NCI-H226 (cell line): Measurements from ENCODE around the gene DUSP11.
A peak's percentile ranks its signal among the peaks of the same experiment; 100 is the strongest.
"Not testable (repeated sequence)": the region's sequence is repeated elsewhere in the genome, so short reads cannot be mapped to it uniquely, and the experiment has no call there.

Experiments
- DNase-seq: peaks from one replicate; pipeline ENCODE4 v3.0.0-alpha.2; 2015

Gene DUSP11

GRCh38 chr2:73770725-73771124 lies 9.2 kb downstream of the DUSP11 start:
- no peak for DNase-seq

DNA sequence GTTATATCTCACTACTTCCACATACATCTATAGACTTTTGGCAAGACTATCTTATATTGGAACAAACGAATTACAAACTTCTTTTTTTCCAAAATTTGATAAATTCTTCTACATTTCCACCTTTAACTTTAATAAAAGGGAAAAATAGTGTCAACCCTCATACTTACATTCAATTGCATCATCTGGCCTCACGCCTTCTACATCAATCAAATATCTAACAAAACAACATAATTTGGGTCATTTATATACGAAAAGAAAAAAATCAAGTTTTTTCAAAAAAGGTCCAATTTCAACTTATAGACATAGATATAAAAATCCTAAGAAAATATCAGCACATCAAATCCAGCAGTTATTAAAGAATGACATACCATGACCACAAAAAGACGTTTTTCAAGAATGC lies 12.9 kb downstream of the DUSP11 start:
- DNase-seq, result no peak

DNA sequence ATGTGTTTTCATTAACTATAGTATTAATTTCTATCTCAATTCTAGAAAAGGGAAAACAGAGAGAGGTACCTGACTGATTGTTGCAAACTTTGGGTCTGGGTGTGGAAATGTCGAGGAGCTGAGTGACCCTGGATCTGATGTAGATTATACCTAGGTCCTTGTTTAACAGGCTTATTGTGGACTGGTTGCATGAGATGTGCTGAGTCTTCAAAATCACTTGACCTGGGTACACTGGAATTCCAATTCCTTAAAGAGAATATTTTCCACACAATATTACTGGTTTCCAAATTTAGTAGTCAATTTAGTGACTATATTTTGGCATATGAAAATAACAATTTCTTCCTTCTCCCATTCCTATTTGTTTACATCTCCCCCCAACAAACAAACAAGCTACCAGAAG lies 13.6 kb downstream of the DUSP11 start:
- DNase-seq, result no peak

GRCh38 chr2:73764945-73765344 lies 15.0 kb downstream of the DUSP11 start:
- no peak for DNase-seq

GRCh38 chr2:73762571-73762970 lies 17.3 kb downstream of the DUSP11 start:
- DNase-seq, result peak; percentile 71

GRCh38 chr2:73759904-73760303 lies 20.0 kb downstream of the DUSP11 start:
- DNase-seq, result no peak

- peak; percentile 59 for DNase-seq
Measured at GRCh38 chr2:73759285-73759764, 20.6 kb downstream of the DUSP11 start.

GRCh38 chr2:73754332-73754731 lies 25.6 kb downstream of the DUSP11 start:
- not testable (repeated sequence) for DNase-seq

- no peak for DNase-seq
Measured at GRCh38 chr2:73749314-73749713, 30.6 kb downstream of the DUSP11 start.

- no peak for DNase-seq
Measured at GRCh38 chr2:73746877-73747208, 33.1 kb downstream of the DUSP11 start.

GRCh38 chr2:73746015-73746876 lies 33.7 kb downstream of the DUSP11 start:
- DNase-seq, result no peak

GRCh38 chr2:73740767-73741166 lies 39.1 kb downstream of the DUSP11 start:
- no peak for DNase-seq

DNA sequence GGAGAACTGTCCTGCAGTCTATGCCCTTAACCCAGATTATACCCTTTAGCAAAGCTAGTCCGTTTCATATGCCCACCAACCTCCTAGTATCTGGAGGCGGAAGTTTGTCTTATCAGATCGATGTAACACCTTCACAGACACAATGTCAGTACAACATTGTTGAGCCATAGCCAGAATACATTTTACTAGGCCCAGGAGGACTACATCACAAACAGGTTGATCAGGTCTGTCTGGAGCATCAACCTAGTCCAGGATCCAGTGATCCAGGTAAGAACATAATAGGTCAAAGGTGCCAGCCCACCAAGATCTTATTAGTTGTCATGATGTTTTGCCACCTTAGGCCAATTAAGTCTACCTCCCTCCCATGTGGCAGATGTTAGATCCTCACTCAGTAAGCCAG lies 40.8 kb downstream of the DUSP11 start:
- no peak for DNase-seq

- DNase-seq, result peak; percentile 97
Measured at GRCh38 chr2:73736855-73737779, 42.8 kb downstream of the DUSP11 start, which contains the start of gene TPRKB. TPRKB (minus strand) TSS chr2:73737345; CDS start chr2:73734569, 2,776 bp downstream.

DNA sequence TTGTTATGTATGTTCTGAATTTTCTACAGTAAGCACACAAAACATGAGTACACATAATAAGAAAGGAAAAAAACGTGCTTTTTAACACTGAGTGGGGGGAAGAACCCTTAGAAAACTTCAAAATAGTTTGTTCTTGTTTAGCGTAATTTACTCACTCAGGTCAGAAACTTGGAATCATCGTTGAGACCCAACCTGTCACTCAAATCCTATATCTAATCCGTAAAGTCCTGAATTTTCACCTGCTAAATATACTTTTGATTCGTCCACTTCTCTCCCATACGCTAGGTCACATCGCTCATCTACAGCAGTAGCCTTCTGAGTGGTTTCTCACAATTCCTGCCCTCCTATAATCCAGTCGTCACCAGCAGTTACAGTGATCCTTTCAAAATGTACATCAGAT lies 43.5 kb downstream of the DUSP11 start:
- DNase-seq, result no peak

DNA sequence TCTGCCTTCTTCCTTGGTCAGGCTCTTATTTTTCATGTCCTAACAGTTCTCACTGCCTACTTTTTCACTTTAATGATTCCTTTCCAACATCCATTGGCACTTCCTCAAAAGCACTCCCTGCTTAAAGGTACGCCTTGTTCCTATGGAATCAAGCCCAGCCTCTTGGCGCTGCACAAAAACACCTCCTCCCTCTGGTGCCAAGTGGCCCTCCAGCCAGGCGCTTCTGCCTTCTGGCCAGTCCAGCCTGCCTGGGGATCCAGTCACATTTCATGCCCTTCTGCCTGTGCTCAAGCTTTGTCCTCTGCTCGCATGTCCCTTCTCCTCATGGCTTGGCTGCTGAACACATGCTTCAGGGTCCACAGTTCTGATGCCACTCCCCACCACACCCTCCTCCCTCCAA lies 49.1 kb downstream of the DUSP11 start:
- no peak for DNase-seq

DNA sequence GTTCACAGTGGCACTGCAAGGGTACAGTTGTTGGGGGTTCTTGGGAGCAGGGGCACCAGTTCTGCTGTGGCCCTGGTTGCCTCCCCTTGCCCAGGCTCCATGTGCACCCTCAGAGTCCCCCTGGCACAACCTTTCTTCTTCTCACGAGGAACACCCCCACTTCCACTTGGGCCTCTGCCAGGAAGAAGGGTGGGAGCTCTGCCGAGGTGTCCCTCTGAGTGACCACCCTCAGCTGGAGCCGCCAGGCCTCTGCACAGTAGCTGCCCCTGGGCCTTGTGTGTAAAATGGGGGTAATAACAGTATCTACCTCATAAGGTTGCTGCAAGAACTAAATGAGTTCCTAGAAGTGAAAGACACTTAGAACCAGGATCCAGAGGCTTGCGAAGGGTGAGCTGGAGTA lies 51.2 kb downstream of the DUSP11 start:
- DNase-seq, result no peak

DNA sequence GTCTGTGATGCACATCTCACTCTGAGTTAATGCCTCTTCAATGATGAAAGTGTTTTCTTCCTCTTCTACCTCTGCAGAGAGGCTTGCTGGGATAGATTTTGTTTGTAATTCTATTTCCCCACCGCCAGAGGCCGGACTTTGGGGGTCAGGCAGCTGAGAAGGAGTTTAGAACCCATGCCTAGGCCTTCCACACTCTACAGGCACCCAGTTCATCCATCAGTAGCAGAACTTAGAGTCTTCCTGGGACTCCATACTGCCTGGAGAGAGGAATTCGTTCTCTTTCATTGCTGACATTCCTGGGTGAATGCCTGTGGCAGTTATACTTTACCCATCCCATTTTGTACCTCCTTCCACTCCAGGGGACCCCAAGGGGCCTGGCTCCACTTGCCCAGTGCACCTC lies 51.9 kb downstream of the DUSP11 start:
- no peak for DNase-seq

- not testable (repeated sequence) for DNase-seq
Measured at GRCh38 chr2:73726657-73727056, 53.2 kb downstream of the DUSP11 start.

DNA sequence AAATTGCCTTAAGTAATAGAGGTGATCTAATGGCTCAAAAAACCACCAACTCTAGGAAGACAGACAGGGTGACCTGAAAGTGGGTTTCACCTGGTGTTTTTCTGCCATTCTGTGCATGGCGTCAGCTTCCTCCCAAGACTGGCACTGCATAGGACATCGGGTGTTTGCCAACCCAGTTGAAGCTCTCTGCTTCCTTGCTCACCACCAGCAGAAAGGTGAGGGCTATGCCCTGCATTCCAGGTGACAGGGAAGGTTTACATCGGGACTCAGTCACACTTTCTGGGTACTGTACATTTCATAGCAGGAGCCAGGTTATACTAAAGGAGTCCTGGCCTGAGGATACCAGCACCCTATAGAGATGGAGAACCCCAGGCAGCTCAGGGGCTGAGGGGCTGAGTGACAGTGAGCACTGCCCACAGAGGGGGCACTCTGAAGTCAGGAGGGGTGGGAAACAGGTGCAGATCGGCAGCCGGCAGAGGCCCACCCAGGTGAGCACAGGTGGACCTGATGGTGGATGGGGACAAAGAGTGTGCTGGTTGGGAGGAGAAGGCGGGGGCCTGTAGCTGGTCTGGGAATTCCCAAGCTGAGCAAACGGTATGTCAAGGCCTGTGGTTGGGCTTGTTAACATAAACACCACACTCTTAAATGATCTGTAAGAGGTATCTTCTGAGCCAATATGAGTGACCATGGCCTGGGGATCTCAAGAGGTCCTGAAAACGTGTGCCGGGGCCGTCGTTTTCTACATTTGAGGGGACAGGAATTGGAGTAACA lies 60.9 kb downstream of the DUSP11 start:
- DNase-seq, result no peak

- DNase-seq, result no peak
Measured at GRCh38 chr2:73718421-73718820, 61.5 kb downstream of the DUSP11 start.

- not testable (repeated sequence) for DNase-seq
Measured at GRCh38 chr2:73717695-73718094, 62.2 kb downstream of the DUSP11 start.

DNA sequence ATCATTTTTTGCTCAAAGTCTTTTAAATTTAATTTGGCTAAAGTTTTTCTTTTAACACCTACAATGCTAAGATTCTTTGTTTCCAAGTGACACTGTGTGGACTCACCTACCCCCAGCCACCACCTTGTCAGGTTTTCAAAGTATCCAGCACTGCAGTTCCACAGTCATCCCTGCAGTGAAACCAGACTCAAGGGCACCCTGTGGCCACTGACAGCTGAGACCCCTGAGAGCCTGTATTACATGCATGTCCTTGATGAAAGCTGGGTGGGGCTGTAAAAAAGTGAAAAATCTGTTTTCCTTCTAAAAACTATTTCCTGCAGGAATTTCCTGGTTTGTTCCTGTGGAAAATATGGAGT lies 62.7 kb downstream of the DUSP11 start:
- DNase-seq, result no peak
